GM23338 (cell line): Measurements from ENCODE around the gene SORL1-AS1.

Experiments
- ATAC-seq: fragments of 200-7000 bp; cut with Tn5 transposase; 3 replicates; pipeline ENCODE4 v1.9.1; 2020
- DNase-seq: peaks from one replicate; pipeline ENCODE4 v3.0.0-alpha.2; 2015; ENCODE audit warnings: low spot score
- H2AFZ ChIP-seq: fragments of 200-600 bp; sonication (generic); 2 replicates; pipeline ENCODE4 v1.8.0; 2016; ENCODE audit warnings: antibody characterized with exemption, mild to moderate bottlenecking, moderate library complexity
- H3F3A ChIP-seq: fragments of 200-600 bp; sonication (generic); replicated peaks from 2 replicates; pipeline ENCODE4 v1.8.0; 2017; ENCODE audit warnings: antibody characterized with exemption, mixed run types, low read depth
- H3K27ac ChIP-seq: fragments of 200-600 bp; sonication (generic); 2 replicates; pipeline ENCODE4 v1.6.1; 2016; ENCODE audit warnings: low read depth
- H3K27me3 ChIP-seq: fragments of 200-600 bp; sonication (generic); 2 replicates; pipeline ENCODE4 v1.8.0; 2016; ENCODE audit warnings: mild to moderate bottlenecking, mixed run types, moderate library complexity; ENCODE audit not compliant: insufficient read depth
- H3K36me3 ChIP-seq: fragments of 200-600 bp; sonication (generic); 2 replicates; pipeline ENCODE4 v1.8.0; 2016; ENCODE audit warnings: mild to moderate bottlenecking; ENCODE audit not compliant: insufficient read depth
- H3K4me1 ChIP-seq: fragments of 200-600 bp; sonication (generic); 2 replicates; pipeline ENCODE4 v1.8.0; 2016; ENCODE audit warnings: mild to moderate bottlenecking, moderate library complexity; ENCODE audit not compliant: insufficient read depth
- H3K4me2 ChIP-seq: fragments of 200-600 bp; sonication (generic); 2 replicates; pipeline ENCODE4 v1.7.1; 2017; ENCODE audit warnings: mixed run types
- H3K4me3 ChIP-seq: fragments of 200-600 bp; sonication (generic); 2 replicates; pipeline ENCODE4 v1.6.1; 2016; ENCODE audit warnings: mixed run types
- H3K79me2 ChIP-seq: fragments of 200-600 bp; sonication (generic); replicated peaks from 2 replicates; pipeline ENCODE4 v1.8.0; 2017; ENCODE audit warnings: mild to moderate bottlenecking; ENCODE audit not compliant: insufficient read depth
- H3K9me2 ChIP-seq: fragments of 200-600 bp; sonication (generic); 2 replicates; pipeline ENCODE4 v1.8.0; 2017; ENCODE audit not compliant: insufficient read depth
- H4K20me1 ChIP-seq: fragments of 200-600 bp; sonication (generic); replicated peaks from 2 replicates; pipeline ENCODE4 v1.8.0; 2017; ENCODE audit warnings: mild to moderate bottlenecking; ENCODE audit not compliant: insufficient read depth
- H3K27ac Mint-ChIP-seq: 2 replicates; pipeline ENCODE4 v1.8.0; 2020; ENCODE audit warnings: inconsistent platforms, mild to moderate bottlenecking, moderate library complexity, mixed read lengths
- H3K27me3 Mint-ChIP-seq: 3 replicates; pipeline ENCODE4 v1.8.0; 2022; ENCODE audit warnings: low read depth, mild to moderate bottlenecking, moderate library complexity, mixed read lengths, inconsistent platforms; ENCODE audit not compliant: insufficient read depth, poor library complexity
- H3K36me3 Mint-ChIP-seq: 3 replicates; pipeline ENCODE4 v1.8.0; 2021; ENCODE audit warnings: low read depth, mild to moderate bottlenecking, inconsistent platforms, moderate library complexity, mixed read lengths
- H3K4me1 Mint-ChIP-seq: 3 replicates; pipeline ENCODE4 v1.8.0; 2020; ENCODE audit warnings: mild to moderate bottlenecking, inconsistent platforms, mixed read lengths
- H3K4me3 Mint-ChIP-seq: 3 replicates; pipeline ENCODE4 v1.8.0; 2021; ENCODE audit warnings: moderate library complexity, mild to moderate bottlenecking, inconsistent platforms, mixed read lengths
- H3K9me3 Mint-ChIP-seq: 3 replicates; pipeline ENCODE4 v1.8.0; 2020; ENCODE audit warnings: moderate library complexity, mild to moderate bottlenecking, inconsistent platforms, mixed read lengths
- CREB1 ChIP-seq: fragments of 250-450 bp; sonication (Bioruptor Pico); IDR thresholded peaks from 2 replicates; pipeline ENCODE4 v1.5.0; 2020; ENCODE audit warnings: low read depth, mild to moderate bottlenecking, moderate library complexity
- EZH2 ChIP-seq: fragments of 200-600 bp; sonication (generic); IDR thresholded peaks from one replicate; pipeline ENCODE4 v1.8.0; 2017; ENCODE audit warnings: antibody characterized with exemption, mild to moderate bottlenecking, low read depth; ENCODE audit not compliant: unreplicated experiment
- EZH2phosphoT487 ChIP-seq: fragments of 200-600 bp; sonication (generic); IDR thresholded peaks from one replicate; pipeline ENCODE4 v1.8.1; 2018; ENCODE audit warnings: antibody characterized with exemption; ENCODE audit not compliant: unreplicated experiment
- JUNB ChIP-seq: IDR thresholded peaks from one replicate; pipeline ENCODE4 v1.6.1; 2016; ENCODE audit warnings: antibody characterized with exemption; ENCODE audit not compliant: unreplicated experiment
- NANOG ChIP-seq: IDR thresholded peaks from 2 replicates; pipeline ENCODE4 v1.6.1; 2016; ENCODE audit warnings: antibody characterized with exemption, borderline replicate concordance
- POLR2AphosphoS5 ChIP-seq: IDR thresholded peaks from 2 replicates; pipeline ENCODE4 v1.6.1; 2016; ENCODE audit warnings: antibody characterized with exemption, low read depth
- STAT1 ChIP-seq: IDR thresholded peaks from one replicate; pipeline ENCODE4 v1.6.1; 2016; ENCODE audit warnings: antibody characterized with exemption; ENCODE audit not compliant: unreplicated experiment
- ZNF114 ChIP-seq: fragments of 250-450 bp; sonication (Bioruptor Pico); IDR thresholded peaks from 2 replicates; pipeline ENCODE4 v1.5.0; 2020; ENCODE audit warnings: mild to moderate bottlenecking, moderate library complexity
- ZNF331 ChIP-seq: fragments of 250-450 bp; sonication (Bioruptor Pico); IDR thresholded peaks from 2 replicates; pipeline ENCODE4 v1.5.0; 2020; ENCODE audit warnings: low read depth, mild to moderate bottlenecking, moderate library complexity
- TF ChIP-seq, protein P1 (sequence below): IDR thresholded peaks from one replicate; pipeline ENCODE4 v1.6.1; 2018; ENCODE audit warnings: antibody characterized with exemption; ENCODE audit not compliant: unreplicated experiment
- TF ChIP-seq, protein P2 (sequence below): IDR thresholded peaks from 2 replicates; pipeline ENCODE4 v1.6.1; 2016; ENCODE audit warnings: antibody characterized with exemption
- TF ChIP-seq, protein P3 (sequence below), 2 experiments: fragments of 200-600 bp in 1 of 2; sonication (generic) in 1 of 2; conservative IDR thresholded peaks; 2 replicates each; pipeline versions ENCODE4 v1.5.1 to v1.6.1; 2016 to 2017; ENCODE audit warnings: antibody characterized with exemption in 2 of 2, low read depth in 2 of 2, mild to moderate bottlenecking in 2 of 2, moderate library complexity in 1 of 2
- TF ChIP-seq, protein P4 (sequence below): fragments of 250-450 bp; sonication (Bioruptor Pico); IDR thresholded peaks from 2 replicates; pipeline ENCODE4 v1.5.0; 2020; ENCODE audit warnings: mild to moderate bottlenecking, moderate library complexity

The SORL1-AS1 gene

DNA sequence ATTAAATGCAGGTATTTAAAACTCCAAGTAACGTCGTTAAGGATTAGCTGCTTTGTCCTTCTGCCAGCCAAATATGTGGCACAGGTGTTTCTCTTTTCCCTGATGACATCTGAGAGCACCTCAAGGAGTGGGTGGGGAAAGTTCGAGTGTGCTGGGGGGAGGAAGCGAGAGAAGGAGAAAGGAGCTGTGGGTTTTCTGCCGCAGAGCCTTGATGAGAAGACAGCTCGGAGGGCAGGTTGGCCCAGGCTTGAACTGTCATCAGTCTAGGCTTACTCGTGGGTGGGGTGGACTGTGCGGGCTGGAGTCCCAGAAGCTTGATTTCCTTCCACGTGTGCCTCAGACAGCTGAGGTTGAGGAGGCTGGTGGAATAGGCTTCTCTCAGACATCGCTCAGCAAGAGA, 15.2 kb upstream of the SORL1-AS1 start:
- Mint-ChIP-seq H3K27ac (peak overlapping the region; percentile 71; the same call in 1 of the 2 replicates), H3K36me3 (peaks cover 32% of the 10 kb centered on the region), H3K9me3 (no peaks in the 10 kb centered on the region), H3K4me3 (0 out of 3 replicates have a peak overlapping the region, but pooled peaks have one; percentile 25), H3K27me3 (peaks cover 13% of the 10 kb centered on the region), H3K4me1 (peaks cover 71% of the 10 kb centered on the region)
- ATAC-seq (no peak), DNase-seq (no peak)
- H4K20me1 ChIP-seq = peaks cover 11% of the 10 kb centered on the region
- H3K36me3 ChIP-seq = peaks cover 14% of the 10 kb centered on the region
- peak overlapping the region; percentile 34 for H3K4me2 ChIP-seq
- peaks cover 5% of the 10 kb centered on the region; the same call in 1 of the 2 replicates for H3F3A ChIP-seq
- H3K4me3 ChIP-seq = 0 out of 2 replicates have a peak overlapping the region, but pooled peaks have one; percentile 5
- no peaks in the 10 kb centered on the region for H3K9me2 ChIP-seq
- no peak for TF ChIP-seq EZH2phosphoT487
- no peak for TF ChIP-seq JUNB
- TF ChIP-seq ZNF331 = no peak
- TF ChIP-seq, protein P1, sequence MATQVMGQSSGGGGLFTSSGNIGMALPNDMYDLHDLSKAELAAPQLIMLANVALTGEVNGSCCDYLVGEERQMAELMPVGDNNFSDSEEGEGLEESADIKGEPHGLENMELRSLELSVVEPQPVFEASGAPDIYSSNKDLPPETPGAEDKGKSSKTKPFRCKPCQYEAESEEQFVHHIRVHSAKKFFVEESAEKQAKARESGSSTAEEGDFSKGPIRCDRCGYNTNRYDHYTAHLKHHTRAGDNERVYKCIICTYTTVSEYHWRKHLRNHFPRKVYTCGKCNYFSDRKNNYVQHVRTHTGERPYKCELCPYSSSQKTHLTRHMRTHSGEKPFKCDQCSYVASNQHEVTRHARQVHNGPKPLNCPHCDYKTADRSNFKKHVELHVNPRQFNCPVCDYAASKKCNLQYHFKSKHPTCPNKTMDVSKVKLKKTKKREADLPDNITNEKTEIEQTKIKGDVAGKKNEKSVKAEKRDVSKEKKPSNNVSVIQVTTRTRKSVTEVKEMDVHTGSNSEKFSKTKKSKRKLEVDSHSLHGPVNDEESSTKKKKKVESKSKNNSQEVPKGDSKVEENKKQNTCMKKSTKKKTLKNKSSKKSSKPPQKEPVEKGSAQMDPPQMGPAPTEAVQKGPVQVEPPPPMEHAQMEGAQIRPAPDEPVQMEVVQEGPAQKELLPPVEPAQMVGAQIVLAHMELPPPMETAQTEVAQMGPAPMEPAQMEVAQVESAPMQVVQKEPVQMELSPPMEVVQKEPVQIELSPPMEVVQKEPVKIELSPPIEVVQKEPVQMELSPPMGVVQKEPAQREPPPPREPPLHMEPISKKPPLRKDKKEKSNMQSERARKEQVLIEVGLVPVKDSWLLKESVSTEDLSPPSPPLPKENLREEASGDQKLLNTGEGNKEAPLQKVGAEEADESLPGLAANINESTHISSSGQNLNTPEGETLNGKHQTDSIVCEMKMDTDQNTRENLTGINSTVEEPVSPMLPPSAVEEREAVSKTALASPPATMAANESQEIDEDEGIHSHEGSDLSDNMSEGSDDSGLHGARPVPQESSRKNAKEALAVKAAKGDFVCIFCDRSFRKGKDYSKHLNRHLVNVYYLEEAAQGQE = no peak
- TF ChIP-seq CREB1 (CRISPR knock-in tag) = no peak
- TF ChIP-seq, protein P2, sequence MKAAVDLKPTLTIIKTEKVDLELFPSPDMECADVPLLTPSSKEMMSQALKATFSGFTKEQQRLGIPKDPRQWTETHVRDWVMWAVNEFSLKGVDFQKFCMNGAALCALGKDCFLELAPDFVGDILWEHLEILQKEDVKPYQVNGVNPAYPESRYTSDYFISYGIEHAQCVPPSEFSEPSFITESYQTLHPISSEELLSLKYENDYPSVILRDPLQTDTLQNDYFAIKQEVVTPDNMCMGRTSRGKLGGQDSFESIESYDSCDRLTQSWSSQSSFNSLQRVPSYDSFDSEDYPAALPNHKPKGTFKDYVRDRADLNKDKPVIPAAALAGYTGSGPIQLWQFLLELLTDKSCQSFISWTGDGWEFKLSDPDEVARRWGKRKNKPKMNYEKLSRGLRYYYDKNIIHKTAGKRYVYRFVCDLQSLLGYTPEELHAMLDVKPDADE = no peak
- TF ChIP-seq NANOG = no peak
- TF ChIP-seq POLR2AphosphoS5 = no peak
- TF ChIP-seq, protein P3, sequence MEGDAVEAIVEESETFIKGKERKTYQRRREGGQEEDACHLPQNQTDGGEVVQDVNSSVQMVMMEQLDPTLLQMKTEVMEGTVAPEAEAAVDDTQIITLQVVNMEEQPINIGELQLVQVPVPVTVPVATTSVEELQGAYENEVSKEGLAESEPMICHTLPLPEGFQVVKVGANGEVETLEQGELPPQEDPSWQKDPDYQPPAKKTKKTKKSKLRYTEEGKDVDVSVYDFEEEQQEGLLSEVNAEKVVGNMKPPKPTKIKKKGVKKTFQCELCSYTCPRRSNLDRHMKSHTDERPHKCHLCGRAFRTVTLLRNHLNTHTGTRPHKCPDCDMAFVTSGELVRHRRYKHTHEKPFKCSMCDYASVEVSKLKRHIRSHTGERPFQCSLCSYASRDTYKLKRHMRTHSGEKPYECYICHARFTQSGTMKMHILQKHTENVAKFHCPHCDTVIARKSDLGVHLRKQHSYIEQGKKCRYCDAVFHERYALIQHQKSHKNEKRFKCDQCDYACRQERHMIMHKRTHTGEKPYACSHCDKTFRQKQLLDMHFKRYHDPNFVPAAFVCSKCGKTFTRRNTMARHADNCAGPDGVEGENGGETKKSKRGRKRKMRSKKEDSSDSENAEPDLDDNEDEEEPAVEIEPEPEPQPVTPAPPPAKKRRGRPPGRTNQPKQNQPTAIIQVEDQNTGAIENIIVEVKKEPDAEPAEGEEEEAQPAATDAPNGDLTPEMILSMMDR (conservative IDR thresholded peaks at IDR 0.05; ENCODE audit: low read depth in 2 of 2) = no peak
- TF ChIP-seq, protein P4, sequence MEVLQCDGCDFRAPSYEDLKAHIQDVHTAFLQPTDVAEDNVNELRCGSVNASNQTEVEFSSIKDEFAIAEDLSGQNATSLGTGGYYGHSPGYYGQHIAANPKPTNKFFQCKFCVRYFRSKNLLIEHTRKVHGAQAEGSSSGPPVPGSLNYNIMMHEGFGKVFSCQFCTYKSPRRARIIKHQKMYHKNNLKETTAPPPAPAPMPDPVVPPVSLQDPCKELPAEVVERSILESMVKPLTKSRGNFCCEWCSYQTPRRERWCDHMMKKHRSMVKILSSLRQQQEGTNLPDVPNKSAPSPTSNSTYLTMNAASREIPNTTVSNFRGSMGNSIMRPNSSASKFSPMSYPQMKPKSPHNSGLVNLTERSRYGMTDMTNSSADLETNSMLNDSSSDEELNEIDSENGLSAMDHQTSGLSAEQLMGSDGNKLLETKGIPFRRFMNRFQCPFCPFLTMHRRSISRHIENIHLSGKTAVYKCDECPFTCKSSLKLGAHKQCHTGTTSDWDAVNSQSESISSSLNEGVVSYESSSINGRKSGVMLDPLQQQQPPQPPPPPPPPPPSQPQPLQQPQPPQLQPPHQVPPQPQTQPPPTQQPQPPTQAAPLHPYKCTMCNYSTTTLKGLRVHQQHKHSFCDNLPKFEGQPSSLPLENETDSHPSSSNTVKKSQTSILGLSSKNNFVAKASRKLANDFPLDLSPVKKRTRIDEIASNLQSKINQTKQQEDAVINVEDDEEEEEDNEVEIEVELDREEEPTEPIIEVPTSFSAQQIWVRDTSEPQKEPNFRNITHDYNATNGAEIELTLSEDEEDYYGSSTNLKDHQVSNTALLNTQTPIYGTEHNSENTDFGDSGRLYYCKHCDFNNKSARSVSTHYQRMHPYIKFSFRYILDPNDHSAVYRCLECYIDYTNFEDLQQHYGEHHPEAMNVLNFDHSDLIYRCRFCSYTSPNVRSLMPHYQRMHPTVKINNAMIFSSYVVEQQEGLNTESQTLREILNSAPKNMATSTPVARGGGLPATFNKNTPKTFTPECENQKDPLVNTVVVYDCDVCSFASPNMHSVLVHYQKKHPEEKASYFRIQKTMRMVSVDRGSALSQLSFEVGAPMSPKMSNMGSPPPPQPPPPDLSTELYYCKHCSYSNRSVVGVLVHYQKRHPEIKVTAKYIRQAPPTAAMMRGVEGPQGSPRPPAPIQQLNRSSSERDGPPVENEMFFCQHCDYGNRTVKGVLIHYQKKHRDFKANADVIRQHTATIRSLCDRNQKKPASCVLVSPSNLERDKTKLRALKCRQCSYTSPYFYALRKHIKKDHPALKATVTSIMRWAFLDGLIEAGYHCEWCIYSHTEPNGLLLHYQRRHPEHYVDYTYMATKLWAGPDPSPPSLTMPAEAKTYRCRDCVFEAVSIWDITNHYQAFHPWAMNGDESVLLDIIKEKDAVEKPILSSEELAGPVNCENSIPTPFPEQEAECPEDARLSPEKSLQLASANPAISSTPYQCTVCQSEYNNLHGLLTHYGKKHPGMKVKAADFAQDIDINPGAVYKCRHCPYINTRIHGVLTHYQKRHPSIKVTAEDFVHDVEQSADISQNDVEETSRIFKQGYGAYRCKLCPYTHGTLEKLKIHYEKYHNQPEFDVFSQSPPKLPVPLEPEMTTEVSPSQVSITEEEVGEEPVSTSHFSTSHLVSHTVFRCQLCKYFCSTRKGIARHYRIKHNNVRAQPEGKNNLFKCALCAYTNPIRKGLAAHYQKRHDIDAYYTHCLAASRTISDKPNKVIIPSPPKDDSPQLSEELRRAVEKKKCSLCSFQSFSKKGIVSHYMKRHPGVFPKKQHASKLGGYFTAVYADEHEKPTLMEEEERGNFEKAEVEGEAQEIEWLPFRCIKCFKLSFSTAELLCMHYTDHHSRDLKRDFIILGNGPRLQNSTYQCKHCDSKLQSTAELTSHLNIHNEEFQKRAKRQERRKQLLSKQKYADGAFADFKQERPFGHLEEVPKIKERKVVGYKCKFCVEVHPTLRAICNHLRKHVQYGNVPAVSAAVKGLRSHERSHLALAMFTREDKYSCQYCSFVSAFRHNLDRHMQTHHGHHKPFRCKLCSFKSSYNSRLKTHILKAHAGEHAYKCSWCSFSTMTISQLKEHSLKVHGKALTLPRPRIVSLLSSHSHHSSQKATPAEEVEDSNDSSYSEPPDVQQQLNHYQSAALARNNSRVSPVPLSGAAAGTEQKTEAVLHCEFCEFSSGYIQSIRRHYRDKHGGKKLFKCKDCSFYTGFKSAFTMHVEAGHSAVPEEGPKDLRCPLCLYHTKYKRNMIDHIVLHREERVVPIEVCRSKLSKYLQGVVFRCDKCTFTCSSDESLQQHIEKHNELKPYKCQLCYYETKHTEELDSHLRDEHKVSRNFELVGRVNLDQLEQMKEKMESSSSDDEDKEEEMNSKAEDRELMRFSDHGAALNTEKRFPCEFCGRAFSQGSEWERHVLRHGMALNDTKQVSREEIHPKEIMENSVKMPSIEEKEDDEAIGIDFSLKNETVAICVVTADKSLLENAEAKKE (CRISPR knock-in tag) = no peak
- TF ChIP-seq STAT1 = no peak
- TF ChIP-seq EZH2 = no peak
- TF ChIP-seq ZNF114 (CRISPR knock-in tag) = no peak
- H3K79me2 ChIP-seq = peaks cover 93% of the 10 kb centered on the region
- peak overlapping the region; percentile 67 for H3K27ac ChIP-seq
- H2AFZ ChIP-seq = no peak overlapping the region
- H3K27me3 ChIP-seq = no peaks in the 10 kb centered on the region
- peaks cover 65% of the 10 kb centered on the region for H3K4me1 ChIP-seq
